CD8-positive, alpha-beta memory T cell (primary cell): ENCODE measurements around the gene PIK3R5. TPM values are rescaled to one million over a fixed set of nuclear protein-coding genes. Genes with fewer than 3 reads are reported as not detected.

Source experiments
- CTCF ChIA-PET: fragments of 350-600 bp; sonication (Branson Sonifier 250); formaldehyde crosslinking; loops from one replicate; lab custom pipeline; 2021; ENCODE audit warnings: antibody characterized with exemption; lab: Charles Lee
- POLR2A ChIA-PET: fragments of 350-600 bp; sonication (Branson Sonifier 250); formaldehyde crosslinking; loops from one replicate; lab custom pipeline; 2021; ENCODE audit warnings: antibody characterized with exemption; lab: Charles Lee
- DNase-seq, 5 donors: peaks; one replicate each; pipeline versions ENCODE4 v3.0.0 to v3.0.0-alpha.2; 2020 to 2022; ENCODE audit warnings: mixed read lengths in 1 of 5
- H3K27ac ChIP-seq: one replicate; pipeline ENCODE4 v1.7.0; 2013; ENCODE audit warnings: low read depth, mild to moderate bottlenecking, low read length, moderate library complexity
- H3K27me3 ChIP-seq: 2 replicates; pipeline ENCODE4 v1.7.0; 2013; ENCODE audit warnings: low read length, mild to moderate bottlenecking; ENCODE audit not compliant: insufficient read depth, poor library complexity, severe bottlenecking
- H3K36me3 ChIP-seq: 2 replicates; pipeline ENCODE4 v1.7.0; 2013; ENCODE audit warnings: mild to moderate bottlenecking, low read length, moderate library complexity; ENCODE audit not compliant: insufficient read depth
- H3K4me1 ChIP-seq: 2 replicates; pipeline ENCODE4 v1.7.0; 2013; ENCODE audit warnings: mild to moderate bottlenecking, low read length, moderate library complexity; ENCODE audit not compliant: insufficient read depth
- H3K4me3 ChIP-seq: 2 replicates; pipeline ENCODE4 v1.7.0; 2013; ENCODE audit warnings: mild to moderate bottlenecking, low read length
- H3K9me3 ChIP-seq: 2 replicates; pipeline ENCODE4 v1.7.0; 2013; ENCODE audit warnings: mild to moderate bottlenecking, low read length
- H3K27ac Mint-ChIP-seq, 8 donors: one replicate each; pipeline ENCODE4 v1.8.0; 2020 to 2021; ENCODE audit warnings: mixed read lengths in 8 of 8, mild to moderate bottlenecking in 6 of 8, inconsistent platforms in 3 of 8, moderate library complexity in 3 of 8
- H3K27me3 Mint-ChIP-seq, 2 donors: one replicate each; pipeline ENCODE4 v1.8.0; 2020 to 2021; ENCODE audit warnings: mixed read lengths in 2 of 2, mild to moderate bottlenecking in 1 of 2, moderate library complexity in 1 of 2
- H3K36me3 Mint-ChIP-seq, 3 donors: one replicate each; pipeline ENCODE4 v1.8.0; 2020 to 2021; ENCODE audit warnings: mixed read lengths in 3 of 3, inconsistent platforms in 1 of 3, mild to moderate bottlenecking in 1 of 3
- H3K4me1 Mint-ChIP-seq, 3 donors: one replicate each; pipeline ENCODE4 v1.8.0; 2020 to 2021; ENCODE audit warnings: mixed read lengths in 3 of 3, inconsistent platforms in 1 of 3, mild to moderate bottlenecking in 1 of 3
- H3K4me3 Mint-ChIP-seq, 7 donors: one replicate each; pipeline ENCODE4 v1.8.0; 2020 to 2021; ENCODE audit warnings: mixed read lengths in 7 of 7, mild to moderate bottlenecking in 6 of 7, moderate library complexity in 4 of 7, inconsistent platforms in 2 of 7
- H3K9me3 Mint-ChIP-seq, 5 donors: one replicate each; pipeline ENCODE4 v1.8.0; 2020 to 2022; ENCODE audit warnings: mixed read lengths in 5 of 5, mild to moderate bottlenecking in 3 of 5, moderate library complexity in 2 of 5, inconsistent platforms in 1 of 5
- polyA plus RNA-seq: library from polyadenylated mRNA; unstranded; fragments of 300-500 nt; fragmentation: Illumina TruSeq; gene quantifications from one replicate; pipeline ENCODE4 v1.2.3, GENCODE V29; 2021
- total RNA-seq, 2 experiments: library from RNA; stranded (reverse); gene quantifications; one replicate each; pipeline ENCODE4 v1.2.3, GENCODE V29; 2021

PIK3R5 gene
- total and polyA plus RNA-seq, 3 experiments from 2014 or later = 28.6 to 71.6 (median 30.2) TPM

- H3K4me3 ChIP-seq = no peak overlapping the region
- peaks cover 9% of the 10 kb centered on the region for H3K36me3 ChIP-seq
- Mint-ChIP-seq H3K4me3 (peak overlapping the region in 2 of 7 donors; percentile 35 to 41), H3K9me3 (no peaks in the 10 kb centered on the region), H3K27ac (peak overlapping the region in 6 of 8 donors; percentile 75 to 91 (median 84)), H3K4me1 (peaks cover 90 to 96% (median 96%) of the 10 kb centered on the region in 3 donors), H3K27me3 (no peaks in the 10 kb centered on the region), H3K36me3 (peaks cover 16 to 46% (median 25%) of the 10 kb centered on the region in 3 donors)
- peaks cover 76% of the 10 kb centered on the region for H3K4me1 ChIP-seq
- DNase-seq = no peak
- ChIA-PET POLR2A (no interaction called here), CTCF (interaction anchor here (1.0 to 5.2 kb wide), 3 partner anchors 10 to 53 kb away, joined by 3 to 26 read pairs (median 6); partner anchors contain the start of gene PIK3R5)
- no peaks in the 10 kb centered on the region for H3K9me3 ChIP-seq
- no peaks in the 10 kb centered on the region for H3K27me3 ChIP-seq
- no peak overlapping the region for H3K27ac ChIP-seq
These were observed 20.8 kb downstream of the PIK3R5 start for GRCh38 chr17:8944748-8945147.

- Mint-ChIP-seq H3K36me3 (peaks cover 16 to 48% (median 28%) of the 10 kb centered on the region in 3 donors), H3K27ac (peak overlapping the region; percentile 4 to 91 (median 84)), H3K4me1 (peaks cover 90 to 96% (median 96%) of the 10 kb centered on the region in 3 donors)
These were observed 21.4 kb downstream of the PIK3R5 start for GRCh38 chr17:8944083-8944482.

GRCh38 chr17:8941980-8942622 is 23.4 kb downstream of the PIK3R5 start:
- Mint-ChIP-seq H3K27ac (peak overlapping the region; percentile 90 to 100 (median 96)), H3K27me3 (no peaks in the 10 kb centered on the region), H3K36me3 (peaks cover 18 to 56% (median 27%) of the 10 kb centered on the region in 3 donors), H3K4me1 (peaks cover 91 to 96% (median 96%) of the 10 kb centered on the region in 3 donors), H3K9me3 (no peaks in the 10 kb centered on the region), H3K4me3 (peak overlapping the region; percentile 64 to 92 (median 83))
- H3K4me3 ChIP-seq = peak overlapping the region; percentile 43
- DNase-seq = peak in 4 of 5 donors; percentile 40 to 77 (median 72)
- ChIA-PET POLR2A (interaction anchor here (0.9 to 1.7 kb wide), 6 partner anchors 11 to 43 kb away, joined by 3 to 22 read pairs (median 4); partner anchors contain the start of gene PIK3R5), CTCF (interaction anchor here (1.0 to 5.2 kb wide), 7 partner anchors 12 to 56 kb away, joined by 3 to 26 read pairs (median 9); partner anchors contain the start of gene PIK3R5)
- H3K27ac ChIP-seq = peak overlapping the region; percentile 51
- peaks cover 15% of the 10 kb centered on the region for H3K36me3 ChIP-seq
- no peaks in the 10 kb centered on the region for H3K27me3 ChIP-seq
- H3K4me1 ChIP-seq = peaks cover 72% of the 10 kb centered on the region
- no peaks in the 10 kb centered on the region for H3K9me3 ChIP-seq

More at GRCh38 chr17:8944083-8944482, 21.4 kb downstream of the PIK3R5 start:
- H3K4me3 Mint-ChIP-seq = peak overlapping the region in 5 of 7 donors; percentile 23 to 80 (median 40)
- ChIA-PET POLR2A (no interaction called here), CTCF (interaction anchor here (1.9 to 5.2 kb wide), 2 partner anchors 20 to 54 kb away, joined by 6 to 26 read pairs; partner anchors contain the start of gene PIK3R5)
- no peak for DNase-seq
- H3K27ac ChIP-seq = no peak overlapping the region
- H3K4me3 ChIP-seq = no peak overlapping the region
- peaks cover 76% of the 10 kb centered on the region for H3K4me1 ChIP-seq
- no peaks in the 10 kb centered on the region for H3K27me3 ChIP-seq
- H3K9me3 ChIP-seq = no peaks in the 10 kb centered on the region
- H3K9me3 Mint-ChIP-seq = no peaks in the 10 kb centered on the region
- H3K27me3 Mint-ChIP-seq = no peaks in the 10 kb centered on the region
- H3K36me3 ChIP-seq = peaks cover 9% of the 10 kb centered on the region

GRCh38 chr17:8941520-8941919 is 24.0 kb downstream of the PIK3R5 start:
- Histone ChIP-seq H3K9me3 (no peaks in the 10 kb centered on the region), H3K27ac (peak overlapping the region; percentile 51), H3K4me1 (peaks cover 67% of the 10 kb centered on the region), H3K27me3 (no peaks in the 10 kb centered on the region), H3K36me3 (peaks cover 15% of the 10 kb centered on the region), H3K4me3 (peak overlapping the region; percentile 43)
- H3K36me3 Mint-ChIP-seq = peaks cover 18 to 53% (median 23%) of the 10 kb centered on the region in 3 donors
- DNase-seq = peak; percentile 47 to 79 (median 72)
- CTCF ChIA-PET = interaction anchor here (1.0 to 5.2 kb wide), 6 partner anchors 13 to 57 kb away, joined by 3 to 26 read pairs (median 9); partner anchors contain the start of gene PIK3R5
- POLR2A ChIA-PET = interaction anchor here (0.9 to 1.7 kb wide), 7 partner anchors 12 to 42 kb away, joined by 3 to 22 read pairs (median 4); partner anchors contain the start of gene PIK3R5
- H3K27ac Mint-ChIP-seq = peak overlapping the region; percentile 90 to 100 (median 96)
- H3K9me3 Mint-ChIP-seq = no peaks in the 10 kb centered on the region
- peaks cover 89 to 96% (median 96%) of the 10 kb centered on the region in 3 donors for H3K4me1 Mint-ChIP-seq
- H3K27me3 Mint-ChIP-seq = no peaks in the 10 kb centered on the region
- H3K4me3 Mint-ChIP-seq = peak overlapping the region; percentile 44 to 92 (median 83)

GRCh38 chr17:8940866-8941471 is 24.5 kb downstream of the PIK3R5 start:
- Histone ChIP-seq H3K4me3 (peak overlapping the region; percentile 37), H3K4me1 (peaks cover 66% of the 10 kb centered on the region), H3K27me3 (no peaks in the 10 kb centered on the region), H3K36me3 (peaks cover 15% of the 10 kb centered on the region), H3K27ac (peak overlapping the region; percentile 38), H3K9me3 (no peaks in the 10 kb centered on the region)
- Mint-ChIP-seq H3K27me3 (no peaks in the 10 kb centered on the region), H3K9me3 (no peaks in the 10 kb centered on the region), H3K4me1 (peaks cover 90 to 96% (median 96%) of the 10 kb centered on the region in 3 donors), H3K27ac (peak overlapping the region; percentile 90 to 100 (median 96)), H3K36me3 (peaks cover 16 to 50% (median 26%) of the 10 kb centered on the region in 3 donors), H3K4me3 (peak overlapping the region; percentile 44 to 92 (median 83))
- peak in 1 of 5 donors; percentile 27 for DNase-seq
- CTCF ChIA-PET = interaction anchor here (1.4 to 5.2 kb wide), 5 partner anchors 13 to 57 kb away, joined by 3 to 26 read pairs (median 9); partner anchors contain the start of gene PIK3R5
- POLR2A ChIA-PET = interaction anchor here (1.0 to 1.7 kb wide), 5 partner anchors 13 to 42 kb away, joined by 4 to 22 read pairs (median 6); partner anchors contain the start of gene PIK3R5

- Histone ChIP-seq H3K36me3 (peaks cover 14% of the 10 kb centered on the region), H3K9me3 (no peaks in the 10 kb centered on the region), H3K27me3 (no peaks in the 10 kb centered on the region), H3K4me3 (peak overlapping the region; percentile 24), H3K4me1 (peaks cover 60% of the 10 kb centered on the region), H3K27ac (peak overlapping the region; percentile 15)
- Mint-ChIP-seq H3K9me3 (no peaks in the 10 kb centered on the region), H3K27me3 (no peaks in the 10 kb centered on the region), H3K36me3 (peaks cover 12 to 42% (median 21%) of the 10 kb centered on the region in 3 donors), H3K27ac (peak overlapping the region; percentile 90 to 100 (median 96)), H3K4me3 (peak overlapping the region; percentile 68 to 91 (median 78)), H3K4me1 (peaks cover 87 to 95% (median 94%) of the 10 kb centered on the region in 3 donors)
- CTCF ChIA-PET = interaction anchor here (0.7 to 5.2 kb wide), 4 partner anchors 13 to 58 kb away, joined by 3 to 26 read pairs (median 4); partner anchors contain the start of gene PIK3R5
- POLR2A ChIA-PET = interaction anchor here (0.5 to 1.5 kb wide), 4 partner anchors 14 to 693 kb away, joined by 3 to 6 read pairs (median 5); no protein-coding TSS in a partner anchor
- DNase-seq = peak in 2 of 5 donors; percentile 54 to 68
These were observed 25.8 kb downstream of the PIK3R5 start for GRCh38 chr17:8939496-8940334.

GRCh38 chr17:8938933-8939332 is 26.6 kb downstream of the PIK3R5 start:
- DNase-seq = no peak
- ChIA-PET POLR2A (interaction anchor here (0.5 to 1.2 kb wide), 2 partner anchors 15 to 108 kb away, joined by 3 to 4 read pairs; no protein-coding TSS in a partner anchor), CTCF (no interaction called here)
- Mint-ChIP-seq H3K27ac (peak overlapping the region; percentile 90 to 100 (median 96)), H3K27me3 (no peaks in the 10 kb centered on the region), H3K36me3 (peaks cover 7 to 34% (median 14%) of the 10 kb centered on the region in 3 donors), H3K4me1 (peaks cover 87 to 95% (median 94%) of the 10 kb centered on the region in 3 donors), H3K4me3 (peak overlapping the region; percentile 68 to 91 (median 78)), H3K9me3 (no peaks in the 10 kb centered on the region)
- H3K4me1 ChIP-seq = peaks cover 64% of the 10 kb centered on the region
- H3K9me3 ChIP-seq = no peaks in the 10 kb centered on the region
- peak overlapping the region; percentile 4 for H3K4me3 ChIP-seq
- no peaks in the 10 kb centered on the region for H3K27me3 ChIP-seq
- peaks cover 6% of the 10 kb centered on the region for H3K36me3 ChIP-seq
- no peak overlapping the region for H3K27ac ChIP-seq
